Uterus (tissue), 4 donors: ENCODE data around the gene NRXN2. TPM values are rescaled to one million over a fixed set of nuclear protein-coding genes. Genes with fewer than 3 reads are reported as not detected.
"Not testable (repeated sequence)": the region's sequence is repeated elsewhere in the genome, so short reads cannot be mapped to it uniquely, and the experiment has no call there.

Source experiments
- DNase-seq, 2 donors: peaks; one replicate each; pipeline ENCODE4 v3.0.0-alpha.2; 2019 to 2020
- H3K27ac ChIP-seq, 2 donors: fragments of 200-600 bp; sonication (generic); 1 replicate in 1 of 2; 2 replicates in 1 of 2; pipeline ENCODE4 v1.5.1; 2016 to 2018
- H3K27me3 ChIP-seq, 2 donors: fragments of 200-600 bp; sonication (generic); one replicate each; pipeline ENCODE4 v1.5.1; 2018 to 2019; ENCODE audit warnings: control low read depth in 1 of 2
- H3K36me3 ChIP-seq, 2 donors: fragments of 200-600 bp; sonication (generic); one replicate each; pipeline ENCODE4 v1.5.1; 2019; ENCODE audit warnings: control low read depth in 1 of 2
- H3K4me1 ChIP-seq, 2 donors: fragments of 200-600 bp; sonication (generic); one replicate each; pipeline ENCODE4 v1.5.1; 2018 to 2019; ENCODE audit warnings: control low read depth in 1 of 2
- H3K4me3 ChIP-seq, 2 donors: fragments of 200-600 bp; sonication (generic); 1 replicate in 1 of 2; 2 replicates in 1 of 2; pipeline ENCODE4 v1.5.1; 2018 to 2019; ENCODE audit warnings: mild to moderate bottlenecking in 1 of 2
- H3K9me3 ChIP-seq, 2 donors: fragments of 200-600 bp; sonication (generic); one replicate each; pipeline ENCODE4 v1.5.1; 2019; ENCODE audit warnings: control low read depth in 1 of 2
- POLR2A ChIP-seq, 2 donors: fragments of 450-650 bp; IDR thresholded peaks; one replicate each; pipeline ENCODE4 v1.6.1; 2016; ENCODE audit warnings: antibody characterized with exemption in 2 of 2, mild to moderate bottlenecking in 1 of 2, moderate library complexity in 1 of 2
- intact Hi-C: fragments of 100-400 bp; cut with DNase I; formaldehyde crosslinking; loops from one replicate; pipeline ENCODE4 v1.15.1; 2023; ENCODE audit warnings: low total_unique reads
- total RNA-seq, 4 donors: library from RNA; depleted of rRNA in 3 of 4; stranded (reverse); fragments of >200 nt in 3 of 4; gene quantifications; one replicate each; pipeline versions ENCODE4 v1.1.0 to v1.2.4, GENCODE V29; 2014 to 2023
- TF ChIP-seq, protein P1 (sequence below), 4 experiments: fragments of 200-600 bp in 2 of 4; fragments of 450-650 bp in 2 of 4; sonication (generic) in 2 of 4; IDR thresholded peaks; one replicate each; pipeline ENCODE4 v1.5.1; 2016 to 2019; ENCODE audit warnings: antibody characterized with exemption in 4 of 4, mild to moderate bottlenecking in 2 of 4, moderate library complexity in 1 of 4
- donor health status: DM: yes; HTN: yes; CAD: no.

The NRXN2 gene
- total RNA-seq, 4 donors from 2014 or later = 0.88 to 48.4 (median 12.6) TPM

DNA sequence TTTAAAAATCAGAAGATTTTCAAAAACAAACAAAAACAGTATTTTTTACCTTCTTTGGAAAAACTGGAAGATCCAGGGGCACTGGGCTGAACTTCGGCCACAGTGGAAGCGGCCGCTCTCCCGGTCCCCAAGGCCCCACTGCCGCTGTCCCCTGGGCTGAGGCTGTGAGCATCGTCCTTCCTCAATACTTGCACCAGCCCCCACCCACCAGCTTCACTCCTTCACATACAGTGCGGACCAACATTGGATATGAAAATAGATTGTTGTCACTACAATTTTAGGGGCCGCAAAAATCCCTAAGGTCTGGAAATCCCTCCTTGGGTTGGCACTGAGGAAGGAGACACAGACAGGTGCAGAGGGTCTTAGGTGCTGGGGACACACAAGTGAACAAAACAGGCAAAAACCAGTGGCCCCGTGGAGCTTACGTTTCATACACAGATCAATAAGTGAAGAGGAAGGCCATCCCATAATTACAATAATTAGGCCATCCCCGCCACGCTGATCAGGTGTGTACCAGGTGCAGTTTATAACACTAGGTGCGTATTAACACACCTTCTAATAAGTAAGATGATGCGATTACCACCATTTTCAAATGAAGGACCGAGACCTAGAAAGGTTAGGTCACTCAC, 160.2 kb downstream of the NRXN2 start:
- intact Hi-C loops = no loop called here
- Histone ChIP-seq H3K36me3 (no peaks in the 10 kb centered on the region), H3K9me3 (no peaks in the 10 kb centered on the region), H3K4me3 (no peak overlapping the region), H3K27ac (no peak overlapping the region), H3K27me3 (no peaks in the 10 kb centered on the region), H3K4me1 (peaks cover 0 to 4% of the 10 kb centered on the region in 2 donors)
- TF ChIP-seq POLR2A (IDR thresholded peaks at IDR 0.05) = no peak
- TF ChIP-seq, protein P1, sequence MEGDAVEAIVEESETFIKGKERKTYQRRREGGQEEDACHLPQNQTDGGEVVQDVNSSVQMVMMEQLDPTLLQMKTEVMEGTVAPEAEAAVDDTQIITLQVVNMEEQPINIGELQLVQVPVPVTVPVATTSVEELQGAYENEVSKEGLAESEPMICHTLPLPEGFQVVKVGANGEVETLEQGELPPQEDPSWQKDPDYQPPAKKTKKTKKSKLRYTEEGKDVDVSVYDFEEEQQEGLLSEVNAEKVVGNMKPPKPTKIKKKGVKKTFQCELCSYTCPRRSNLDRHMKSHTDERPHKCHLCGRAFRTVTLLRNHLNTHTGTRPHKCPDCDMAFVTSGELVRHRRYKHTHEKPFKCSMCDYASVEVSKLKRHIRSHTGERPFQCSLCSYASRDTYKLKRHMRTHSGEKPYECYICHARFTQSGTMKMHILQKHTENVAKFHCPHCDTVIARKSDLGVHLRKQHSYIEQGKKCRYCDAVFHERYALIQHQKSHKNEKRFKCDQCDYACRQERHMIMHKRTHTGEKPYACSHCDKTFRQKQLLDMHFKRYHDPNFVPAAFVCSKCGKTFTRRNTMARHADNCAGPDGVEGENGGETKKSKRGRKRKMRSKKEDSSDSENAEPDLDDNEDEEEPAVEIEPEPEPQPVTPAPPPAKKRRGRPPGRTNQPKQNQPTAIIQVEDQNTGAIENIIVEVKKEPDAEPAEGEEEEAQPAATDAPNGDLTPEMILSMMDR (IDR thresholded peaks at IDR 0.05) = no peak
- no peak for DNase-seq

DNA sequence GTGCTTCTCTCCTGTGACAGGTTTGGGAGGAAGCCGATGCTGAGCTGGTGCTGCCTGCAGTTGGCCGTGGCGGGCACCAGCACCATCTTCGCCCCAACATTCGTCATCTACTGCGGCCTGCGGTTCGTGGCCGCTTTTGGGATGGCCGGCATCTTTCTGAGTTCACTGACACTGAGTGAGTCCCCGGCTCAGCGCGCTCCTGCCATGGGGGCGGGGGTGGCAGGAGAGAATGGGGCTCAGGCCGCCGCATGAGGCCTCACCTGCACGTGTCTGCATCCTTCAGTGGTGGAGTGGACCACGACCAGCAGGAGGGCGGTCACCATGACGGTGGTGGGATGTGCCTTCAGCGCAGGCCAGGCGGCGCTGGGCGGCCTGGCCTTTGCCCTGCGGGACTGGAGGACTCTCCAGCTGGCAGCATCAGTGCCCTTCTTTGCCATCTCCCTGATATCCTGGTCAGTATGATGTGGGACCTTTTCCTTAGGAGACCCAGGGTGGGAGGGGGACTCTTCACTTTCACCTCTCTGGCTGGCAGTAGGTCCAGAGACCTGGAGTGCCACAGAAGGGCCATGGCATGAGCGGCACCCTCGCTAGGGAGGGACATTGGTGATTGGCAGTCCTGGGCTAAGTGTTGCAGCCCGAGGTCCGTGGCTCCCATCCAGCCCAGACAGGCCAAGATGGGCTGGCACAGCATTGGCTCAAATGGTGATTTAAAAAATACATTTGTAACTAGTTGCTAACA, 160.8 kb downstream of the NRXN2 start:
- H3K4me3 ChIP-seq = no peak overlapping the region
- no peak for DNase-seq
- peaks cover 0 to 4% of the 10 kb centered on the region in 2 donors for H3K4me1 ChIP-seq
- H3K9me3 ChIP-seq = no peaks in the 10 kb centered on the region
- no peak overlapping the region for H3K27ac ChIP-seq
- intact Hi-C loops = no loop called here
- no peaks in the 10 kb centered on the region for H3K36me3 ChIP-seq
- TF ChIP-seq POLR2A (IDR thresholded peaks at IDR 0.05) = no peak
- TF ChIP-seq, protein P1 (IDR thresholded peaks at IDR 0.05) = no peak
- H3K27me3 ChIP-seq = no peaks in the 10 kb centered on the region

DNA sequence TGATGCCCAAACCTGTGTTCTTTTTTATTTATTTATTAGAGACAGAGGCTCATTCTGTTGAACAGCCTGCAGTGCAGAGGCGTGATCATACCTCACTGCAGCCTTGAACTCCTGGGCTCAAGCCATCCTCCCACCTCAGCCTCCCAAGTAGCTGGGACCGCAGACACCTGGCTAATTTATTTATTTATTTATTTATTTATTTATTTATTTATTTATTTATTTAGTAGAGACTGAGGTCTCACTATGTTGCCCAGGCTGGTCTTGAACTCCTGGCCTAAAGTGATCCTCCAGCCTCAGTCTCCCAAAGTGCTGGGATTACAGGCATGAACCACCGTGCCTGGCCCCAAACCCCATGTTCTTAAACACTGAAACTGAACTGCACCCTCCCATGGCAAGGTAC, 161.6 kb downstream of the NRXN2 start:
- H3K9me3 ChIP-seq, DNase-seq, H3K27ac ChIP-seq, H3K4me3 ChIP-seq, intact Hi-C loops, H3K36me3 ChIP-seq, H3K27me3 ChIP-seq, H3K4me1 ChIP-seq: not testable (repeated sequence)

DNA sequence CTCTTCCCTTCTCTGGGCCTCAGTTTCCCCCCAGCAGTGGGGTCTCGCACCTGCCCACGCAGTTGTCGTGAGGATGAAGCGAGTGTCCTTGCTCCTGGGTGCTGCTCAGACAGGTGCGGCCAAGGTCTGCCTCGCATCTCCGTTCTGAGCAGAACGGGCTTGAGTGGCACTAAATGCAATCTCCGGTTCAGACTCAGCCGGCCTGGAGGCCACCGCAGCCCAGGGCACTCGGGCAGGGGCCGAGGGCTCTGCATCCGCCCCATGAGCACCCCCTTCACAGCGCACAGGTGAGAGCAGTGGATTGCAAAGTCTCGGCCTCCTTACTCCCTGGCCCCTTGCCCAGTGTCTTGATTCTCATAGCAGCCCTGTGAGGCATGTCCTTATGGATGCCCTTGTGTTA, 162.1 kb downstream of the NRXN2 start:
- no peak for DNase-seq
- intact Hi-C loops = no loop called here

DNA sequence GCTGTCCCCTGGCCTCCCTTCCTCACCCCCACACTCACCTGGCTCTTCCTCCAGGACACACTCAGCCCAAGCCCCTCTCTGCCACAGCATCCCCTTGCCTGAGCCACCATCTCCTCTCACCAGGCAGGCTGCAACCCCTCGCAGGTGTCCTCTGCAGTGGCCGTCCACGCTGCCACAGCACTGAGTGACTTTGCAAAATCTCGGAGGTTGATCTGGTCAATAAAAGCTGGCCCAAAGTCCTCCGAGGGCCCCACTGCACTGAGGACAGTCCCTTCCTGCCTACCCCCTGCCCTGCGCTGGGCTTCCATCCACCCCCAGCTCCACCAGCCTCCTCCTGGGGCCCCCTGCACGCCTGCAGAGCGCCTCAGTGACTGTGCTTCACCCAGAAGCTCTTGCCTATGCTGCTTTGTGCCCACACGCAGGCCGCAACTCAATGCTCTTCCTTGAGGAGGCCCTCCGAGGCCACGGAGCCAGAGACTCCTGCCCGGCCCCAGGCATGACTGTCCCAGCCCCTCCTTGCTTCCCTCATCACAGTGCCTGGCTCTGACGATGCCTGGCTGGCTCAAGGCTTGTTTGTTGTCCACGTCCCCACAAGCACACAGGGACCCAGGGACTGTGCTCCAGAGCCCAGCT, 162.7 kb downstream of the NRXN2 start:
- intact Hi-C loops = no loop called here
- no peak overlapping the region for H3K27ac ChIP-seq
- H3K36me3 ChIP-seq = no peaks in the 10 kb centered on the region
- peaks cover 0 to 2% of the 10 kb centered on the region in 2 donors for H3K4me1 ChIP-seq
- TF ChIP-seq, protein P1 (IDR thresholded peaks at IDR 0.05) = no peak
- no peak for TF ChIP-seq POLR2A (IDR thresholded peaks at IDR 0.05)
- no peak for DNase-seq
- no peaks in the 10 kb centered on the region for H3K27me3 ChIP-seq
- H3K9me3 ChIP-seq = no peaks in the 10 kb centered on the region
- H3K4me3 ChIP-seq = no peak overlapping the region

More for the DNA sequence above, 162.1 kb downstream of the NRXN2 start:
- H3K27me3 ChIP-seq = no peaks in the 10 kb centered on the region
- no peaks in the 10 kb centered on the region for H3K9me3 ChIP-seq
- no peaks in the 10 kb centered on the region for H3K36me3 ChIP-seq
- no peak overlapping the region for H3K4me3 ChIP-seq
- TF ChIP-seq, protein P1 (IDR thresholded peaks at IDR 0.05) = no peak
- TF ChIP-seq POLR2A (IDR thresholded peaks at IDR 0.05) = no peak
- H3K4me1 ChIP-seq = no peaks in the 10 kb centered on the region
- H3K27ac ChIP-seq = no peak overlapping the region
